Adrenal gland (tissue), 12 donors: ENCODE measurements around the gene MMP21. TPM values are rescaled to one million over a fixed set of nuclear protein-coding genes. Genes with fewer than 3 reads are reported as not detected.

Source experiments
- DNase-seq, 7 donors: peaks; one replicate each; pipeline ENCODE4 v3.0.0-alpha.2; 2019 to 2020
- H3K27ac ChIP-seq, 5 donors: fragments of 200-600 bp; sonication (generic) in 4 of 5; 1 replicate in 3 of 5; 2 replicates in 2 of 5; pipeline versions ENCODE4 v1.5.1 to v1.8.0; 2016 to 2020; ENCODE audit warnings: mild to moderate bottlenecking in 1 of 5
- H3K27me3 ChIP-seq: fragments of 200-600 bp; 2 replicates; pipeline ENCODE4 v1.8.0; 2021
- H3K36me3 ChIP-seq, 2 donors: fragments of 200-600 bp; replicated peaks in 1 of 2; 1 replicate in 1 of 2; 2 replicates in 1 of 2; pipeline versions ENCODE4 v1.5.1 to v1.8.0; 2018 to 2022
- H3K4me1 ChIP-seq, 2 donors: fragments of 200-600 bp; replicated peaks in 1 of 2; 1 replicate in 1 of 2; 2 replicates in 1 of 2; pipeline versions ENCODE4 v1.5.1 to v1.8.0; 2018 to 2021
- H3K4me3 ChIP-seq, 4 donors: fragments of 200-600 bp; sonication (generic) in 3 of 4; one replicate each; pipeline ENCODE4 v1.5.1; 2016 to 2018
- H3K9me3 ChIP-seq, 3 donors: fragments of 200-600 bp; sonication (generic) in 1 of 3; replicated peaks in 1 of 3; 1 replicate in 2 of 3; 2 replicates in 1 of 3; pipeline versions ENCODE4 v1.5.1 to v1.8.0; 2016 to 2021
- CTCF ChIP-seq, 6 experiments: fragments of 450-650 bp in 4 of 6; fragments of 200-600 bp in 2 of 6; sonication (generic) in 1 of 6; IDR thresholded peaks; 1 replicate in 5 of 6; 2 replicates in 1 of 6; pipeline versions ENCODE4 v1.5.1 to v1.8.0; 2016 to 2021; ENCODE audit warnings: antibody characterized with exemption in 6 of 6, mild to moderate bottlenecking in 2 of 6, moderate library complexity in 1 of 6
- POLR2A ChIP-seq, 2 donors: fragments of 450-650 bp; IDR thresholded peaks; one replicate each; pipeline ENCODE4 v1.6.1; 2017; ENCODE audit warnings: antibody characterized with exemption in 2 of 2, mild to moderate bottlenecking in 2 of 2, moderate library complexity in 1 of 2
- WGBS, 4 donors: extraction: QIAGEN DNeasy Blood & Tissue Kit in 2 of 4; methylation state at CpG; one replicate each; pipeline versions ENCODE4 v1.1.5 to v1.1.7; 2013 to 2017; 5-methylcytosine and 5-hydroxymethylcytosine counted together
- intact Hi-C, 2 donors: fragments of 100-400 bp; cut with DNase I; formaldehyde crosslinking; loops; one replicate each; pipeline versions ENCODE4 v1.14.1 to v1.15.0; 2022 to 2023
- polyA plus RNA-seq, 3 donors: library from polyadenylated mRNA; stranded (reverse); fragments of 200-250 nt in 2 of 3; fragments of 350-450 nt in 1 of 3; fragmentation: Illumina TruSeq in 1 of 3; extraction: RNeasy Lipid Tissue Mini Kit (QIAGEN cat#74804) in 1 of 3; gene quantifications; one replicate each; pipeline ENCODE4 v1.2.3, GENCODE V29; 2013 to 2014
- total RNA-seq, 9 donors: library from RNA; depleted of rRNA in 4 of 9; stranded (reverse); fragments of >200 nt in 4 of 9; fragments of 120-200 nt in 1 of 9; fragmentation: NEBNext Ultra II Directional in 1 of 9; extraction: Animal tissue kit (Norgen Biotek cat#: 25700) in 1 of 9; gene quantifications; one replicate each; pipeline versions ENCODE4 v1.1.0 to v1.2.4, GENCODE V29; 2013 to 2023
- donor health status: healthy with polysubstance abuse.
- donor health status: Bipolar disorder and iron deficiency.
- donor health status: DM: yes; HTN: yes; CAD: no.
- donor health status: DM: no; HTN: no; CAD: no.
- donor health status: DM: no; HTN: no; CAD: no.
- donor health status: DM: yes; HTN: yes; CAD: no.

The MMP21 gene
- total and polyA plus RNA-seq, 12 donors = 0.11 to 0.27 (median 0.24) TPM; not detected in 7

- no peaks in the 10 kb centered on the region for H3K27me3 ChIP-seq
- H3K4me3 ChIP-seq = no peak overlapping the region
- no peak for DNase-seq
- 80 to 84% (median 82%) methylated on average over 5 of the region's 5 CpGs for WGBS, 4 donors
- no peaks in the 10 kb centered on the region for H3K9me3 ChIP-seq
- TF ChIP-seq POLR2A (IDR thresholded peaks at IDR 0.05) (no peak), CTCF (IDR thresholded peaks at IDR 0.05) (no peak)
- intact Hi-C loops = no loop called here
- H3K27ac ChIP-seq = no peak overlapping the region
- peaks cover 0 to 59% of the 10 kb centered on the region in 2 donors for H3K36me3 ChIP-seq
- no peaks in the 10 kb centered on the region for H3K4me1 ChIP-seq
These were observed 19.4 kb downstream of the MMP21 start for GRCh38 chr10:125756196-125756595.

- Histone ChIP-seq H3K4me3 (no peak overlapping the region), H3K9me3 (no peaks in the 10 kb centered on the region), H3K27ac (no peak overlapping the region), H3K36me3 (peaks cover 0 to 76% of the 10 kb centered on the region in 2 donors), H3K27me3 (no peaks in the 10 kb centered on the region), H3K4me1 (no peaks in the 10 kb centered on the region)
- no peak for TF ChIP-seq POLR2A (IDR thresholded peaks at IDR 0.05)
- no peak for TF ChIP-seq CTCF (IDR thresholded peaks at IDR 0.05)
- intact Hi-C loops = loop anchor here in 1 of 2 donors (10.0 kb wide), 1 partner anchor 87 kb away; no protein-coding TSS in a partner anchor
- no peak for DNase-seq
- WGBS, 4 donors = 92 to 97% (median 95%) methylated on average over 5 of the region's 5 CpGs
These were observed 28.2 kb downstream of the MMP21 start for GRCh38 chr10:125747417-125747816.

- H3K27ac ChIP-seq = no peak overlapping the region
- H3K4me1 ChIP-seq = no peaks in the 10 kb centered on the region
- TF ChIP-seq POLR2A (IDR thresholded peaks at IDR 0.05) (no peak), CTCF (IDR thresholded peaks at IDR 0.05) (no peak)
- H3K27me3 ChIP-seq = no peaks in the 10 kb centered on the region
- H3K4me3 ChIP-seq = no peak overlapping the region
- H3K9me3 ChIP-seq = no peaks in the 10 kb centered on the region
- DNase-seq = no peak
- intact Hi-C loops = loop anchor here in 1 of 2 donors (10.0 kb wide), 1 partner anchor 90 kb away; no protein-coding TSS in a partner anchor
- peaks cover 0 to 85% of the 10 kb centered on the region in 2 donors for H3K36me3 ChIP-seq
- 96 to 100% (median 97%) methylated on average over 2 of the region's 2 CpGs for WGBS, 4 donors
These were observed 30.7 kb downstream of the MMP21 start for GRCh38 chr10:125744909-125745308.

GRCh38 chr10:125742465-125742864, 33.2 kb downstream of the MMP21 start:
- TF ChIP-seq POLR2A (IDR thresholded peaks at IDR 0.05) (no peak), CTCF (IDR thresholded peaks at IDR 0.05) (no peak)
- H3K27ac ChIP-seq = no peak overlapping the region
- no peaks in the 10 kb centered on the region for H3K9me3 ChIP-seq
- H3K27me3 ChIP-seq = no peaks in the 10 kb centered on the region
- intact Hi-C loops = loop anchor here in 1 of 2 donors (10.0 kb wide), 1 partner anchor 92 kb away; no protein-coding TSS in a partner anchor
- 33 to 46% (median 40%) methylated on average over 2 of the region's 2 CpGs for WGBS, 4 donors
- no peaks in the 10 kb centered on the region for H3K4me1 ChIP-seq
- no peak overlapping the region for H3K4me3 ChIP-seq
- DNase-seq = no peak
- peaks cover 0 to 85% of the 10 kb centered on the region in 2 donors for H3K36me3 ChIP-seq
